GOT3 (cell line): ENCODE data around the gene GALNT5.
"Not testable (repeated sequence)": the region's sequence is repeated elsewhere in the genome, so short reads cannot be mapped to it uniquely, and the experiment has no call there.

ENCODE experiments used
- DNase-seq: peaks from one replicate; lab custom pipeline; 2025; ENCODE audit warnings: mixed read lengths; lab: John Stamatoyannopoulos, UW

GALNT5 gene

GRCh38 chr2:157246765-157247407 is 10.6 kb upstream of the GALNT5 start:
- no peak for DNase-seq

- DNase-seq = no peak
Observed at GRCh38 chr2:157250836-157251235, 6.7 kb upstream of the GALNT5 start.

GRCh38 chr2:157251932-157252331 is 5.6 kb upstream of the GALNT5 start:
- no peak for DNase-seq

GRCh38 chr2:157252529-157252928 is 5.0 kb upstream of the GALNT5 start:
- no peak for DNase-seq

GRCh38 chr2:157254041-157254440 is 3.5 kb upstream of the GALNT5 start:
- DNase-seq = no peak

- no peak for DNase-seq
Observed at GRCh38 chr2:157255746-157256145, 1.8 kb upstream of the GALNT5 start.

- no peak for DNase-seq
Observed at GRCh38 chr2:157256626-157257025, 879 bp upstream of the GALNT5 start.

GRCh38 chr2:157258520-157259326 is 1.2 kb downstream of the GALNT5 start:
- DNase-seq = no peak

GRCh38 chr2:157259386-157259785 is 1.9 kb downstream of the GALNT5 start:
- DNase-seq = no peak

GRCh38 chr2:157259960-157260359 is 2.5 kb downstream of the GALNT5 start:
- DNase-seq = no peak

GRCh38 chr2:157260533-157261198 is 3.2 kb downstream of the GALNT5 start:
- DNase-seq = no peak

GRCh38 chr2:157261199-157261782 is 3.8 kb downstream of the GALNT5 start:
- peak; percentile 4 for DNase-seq

- no peak for DNase-seq
Observed at GRCh38 chr2:157262248-157262647, 4.7 kb downstream of the GALNT5 start.

GRCh38 chr2:157264099-157264498 is 6.6 kb downstream of the GALNT5 start:
- no peak for DNase-seq

GRCh38 chr2:157265825-157266224 is 8.3 kb downstream of the GALNT5 start:
- no peak for DNase-seq

GRCh38 chr2:157267476-157267875 is 10.0 kb downstream of the GALNT5 start:
- no peak for DNase-seq

- no peak for DNase-seq
Observed at GRCh38 chr2:157269060-157269459, 11.6 kb downstream of the GALNT5 start.

- no peak for DNase-seq
Observed at GRCh38 chr2:157269922-157270321, 12.4 kb downstream of the GALNT5 start.

- DNase-seq = no peak
Observed at GRCh38 chr2:157271590-157272203, 14.2 kb downstream of the GALNT5 start.

- DNase-seq = not testable (repeated sequence)
Observed at GRCh38 chr2:157279311-157279710, 21.8 kb downstream of the GALNT5 start.

GRCh38 chr2:157281316-157281715 is 23.8 kb downstream of the GALNT5 start:
- no peak for DNase-seq

GRCh38 chr2:157283468-157283867 is 26.0 kb downstream of the GALNT5 start:
- DNase-seq = no peak
